Fibroblast of skin of abdomen (primary cell): ENCODE results near the gene DALRD3.
A peak's percentile ranks its signal among the peaks of the same experiment; 100 is the strongest.

Experiments used
- DNase-seq: peaks from one replicate; pipeline ENCODE4 v3.0.0-alpha.2; 2013

Gene DALRD3

GRCh38 chr3:49004352-49005302 is 13.8 kb downstream of the DALRD3 start:
- no peak for DNase-seq

- no peak for DNase-seq
These were observed 17.2 kb downstream of the DALRD3 start for GRCh38 chr3:49001155-49001554.

GRCh38 chr3:48999085-48999858 is 19.1 kb downstream of the DALRD3 start:
- DNase-seq = no peak

- no peak for DNase-seq
These were observed 20.4 kb downstream of the DALRD3 start for GRCh38 chr3:48997714-48998637.

GRCh38 chr3:48997102-48997635 is 21.2 kb downstream of the DALRD3 start:
- no peak for DNase-seq

- DNase-seq = no peak
These were observed 21.7 kb downstream of the DALRD3 start for GRCh38 chr3:48996640-48997039.

- DNase-seq = no peak
These were observed 24.5 kb downstream of the DALRD3 start for GRCh38 chr3:48993834-48994233.

GRCh38 chr3:48991851-48992545 is 26.4 kb downstream of the DALRD3 start:
- DNase-seq = no peak

- DNase-seq = no peak
These were observed 27.5 kb downstream of the DALRD3 start for GRCh38 chr3:48990636-48991469.

- DNase-seq = peak; percentile 94
These were observed 28.4 kb downstream of the DALRD3 start, which contains the start of gene P4HTM for GRCh38 chr3:48989796-48990635. Gene P4HTM (plus strand): TSS chr3:48990241. CDS start chr3:48990257, 16 bp downstream.

- no peak for DNase-seq
These were observed 29.1 kb downstream of the DALRD3 start for GRCh38 chr3:48989126-48989795.

- DNase-seq = no peak
These were observed 32.5 kb downstream of the DALRD3 start for GRCh38 chr3:48985831-48986376.

GRCh38 chr3:48984663-48985062 is 33.7 kb downstream of the DALRD3 start:
- no peak for DNase-seq

- no peak for DNase-seq
These were observed 35.3 kb downstream of the DALRD3 start for GRCh38 chr3:48983096-48983495.

- no peak for DNase-seq
These were observed 35.7 kb downstream of the DALRD3 start for GRCh38 chr3:48982686-48983085.

GRCh38 chr3:48982016-48982415 is 36.4 kb downstream of the DALRD3 start:
- no peak for DNase-seq

- DNase-seq = no peak
These were observed 38.1 kb downstream of the DALRD3 start for GRCh38 chr3:48980295-48980694.

- no peak for DNase-seq
These were observed 38.9 kb downstream of the DALRD3 start for GRCh38 chr3:48979451-48979850.
